ENCODE data around the gene GHITM. TPM values are rescaled to one million over a fixed set of nuclear protein-coding genes. Genes with fewer than 3 reads are reported as not detected.

The GHITM gene
- total and polyA plus RNA-seq, 2 of the 13 experiments (the other 11 are each of a cell fraction or from before 2014, with no cell fraction given), result 163 to 212 TPM

- TF ChIP-seq ZNF512B (CRISPR knock-in tag; IDR thresholded peaks at IDR 0.05; ENCODE audit: borderline replicate concordance) (no peak), FOSL2 (CRISPR knock-in tag; IDR thresholded peaks at IDR 0.05) (peak; percentile 80; the same call in 1 of the 2 replicates), HCFC1 (IDR thresholded peaks at IDR 0.05; ENCODE audit: low read depth, low read length) (peak; percentile 74), ZMAT5 (CRISPR knock-in tag; IDR thresholded peaks at IDR 0.05; ENCODE audit: borderline replicate concordance, low read depth) (no peak), MAZ (IDR thresholded peaks at IDR 0.05; ENCODE audit: borderline replicate concordance, low read depth, low read length) (peak; percentile 72; the same call in 1 of the 2 replicates), MAZ (CRISPR knock-in tag; IDR thresholded peaks at IDR 0.05; ENCODE audit: low read depth) (peak; percentile 75; the same call in 1 of the 2 replicates), GPN1 (CRISPR knock-in tag; IDR thresholded peaks at IDR 0.05; ENCODE audit: borderline replicate concordance) (no peak), ZNF720 (CRISPR knock-in tag; IDR thresholded peaks at IDR 0.05) (no peak), DNMT1 (CRISPR knock-in tag; IDR thresholded peaks at IDR 0.05) (no peak; the same call in 1 of the 2 replicates), ZFX (CRISPR knock-in tag; IDR thresholded peaks at IDR 0.05; ENCODE audit: low read depth) (peak; percentile 98), HOXA9 (CRISPR knock-in tag; IDR thresholded peaks at IDR 0.05; ENCODE audit: borderline replicate concordance) (no peak), BORCS8-MEF2B (CRISPR knock-in tag; IDR thresholded peaks at IDR 0.05) (peak; percentile 78; the same call in 1 of the 2 replicates), ZNF7 (CRISPR knock-in tag; IDR thresholded peaks at IDR 0.05) (no peak), ZFP41 (CRISPR knock-in tag; IDR thresholded peaks at IDR 0.05; ENCODE audit: borderline replicate concordance) (peak; percentile 78; the same call in 1 of the 2 replicates), ZNF235 (CRISPR knock-in tag; IDR thresholded peaks at IDR 0.05; ENCODE audit: borderline replicate concordance) (no peak), GTF2F1 (IDR thresholded peaks at IDR 0.05; ENCODE audit: low read length) (no peak)
These were observed at the start of gene GHITM (continued) for GRCh38 chr10:84139126-84140035.

Data from HepG2 (cell line).